B cell (primary cell): ENCODE measurements around the gene ABCB6. TPM values are rescaled to one million over a fixed set of nuclear protein-coding genes. Genes with fewer than 3 reads are reported as not detected.

ENCODE experiments used
- ATAC-seq: fragments of 200-7000 bp; cut with Tn5 transposase; one replicate; pipeline ENCODE4 v1.10.0; 2021; ENCODE audit warnings: low read depth, mild to moderate bottlenecking, moderate number of reproducible peaks, moderate library complexity
- CTCF ChIA-PET: fragments of 350-600 bp; sonication (Branson Sonifier 250); formaldehyde crosslinking; loops from one replicate; lab custom pipeline; 2021; ENCODE audit warnings: antibody characterized with exemption, inconsistent platforms; lab: Charles Lee
- POLR2A ChIA-PET: fragments of 350-600 bp; sonication (Branson Sonifier 250); formaldehyde crosslinking; loops from one replicate; lab custom pipeline; 2021; ENCODE audit warnings: antibody characterized with exemption; lab: Charles Lee
- DNase-seq: peaks from one replicate; pipeline ENCODE4 v3.0.0; 2013
- H2AFZ ChIP-seq: 2 replicates; pipeline ENCODE4 v1.6.1; 2012; ENCODE audit warnings: mild to moderate bottlenecking, low read depth, low read length; ENCODE audit not compliant: insufficient read depth, poor library complexity, severe bottlenecking
- H3K27ac ChIP-seq, 2 donors: 1 replicate in 1 of 2; 2 replicates in 1 of 2; pipeline ENCODE4 v1.5.1; 2012 to 2013; ENCODE audit warnings: low read length in 2 of 2, mild to moderate bottlenecking in 2 of 2, moderate library complexity in 1 of 2
- H3K27me3 ChIP-seq, 4 experiments: fragments of 200-600 bp in 1 of 4; sonication (generic) in 1 of 4; replicated peaks in 1 of 4; 1 replicate in 2 of 4; 2 replicates in 2 of 4; pipeline versions ENCODE4 v1.6.1 to v1.7.0; 2013 to 2016; ENCODE audit warnings: low read length in 3 of 4, mild to moderate bottlenecking in 2 of 4, mixed read lengths in 1 of 4, moderate library complexity in 1 of 4; ENCODE audit not compliant: insufficient read depth in 4 of 4, control insufficient read depth in 3 of 4; ENCODE audit errors: control extremely low read depth in 1 of 4
- H3K36me3 ChIP-seq, 2 experiments: replicated peaks in 1 of 2; 1 replicate in 1 of 2; 2 replicates in 1 of 2; pipeline versions ENCODE4 v1.6.1 to v1.7.1; 2013; ENCODE audit warnings: low read length in 1 of 2; ENCODE audit not compliant: insufficient read depth in 2 of 2, control insufficient read depth in 1 of 2; ENCODE audit errors: control extremely low read depth in 1 of 2, extremely low read depth in 1 of 2
- H3K4me1 ChIP-seq, 2 donors: fragments of 200-600 bp in 1 of 2; sonication (generic) in 1 of 2; 1 replicate in 1 of 2; 2 replicates in 1 of 2; pipeline versions ENCODE4 v1.5.1 to v1.6.1; 2013 to 2017; ENCODE audit warnings: low read length in 2 of 2; ENCODE audit not compliant: control insufficient read depth in 2 of 2, insufficient read depth in 2 of 2
- H3K4me2 ChIP-seq: replicated peaks from 2 replicates; pipeline ENCODE3; 2012; ENCODE audit warnings: mild to moderate bottlenecking, low read depth, low read length; ENCODE audit not compliant: poor library complexity, severe bottlenecking
- H3K4me3 ChIP-seq, 5 experiments: fragments of 200-600 bp in 1 of 5; sonication (generic) in 1 of 5; 1 replicate in 3 of 5; 2 replicates in 2 of 5; pipeline versions ENCODE4 v1.5.1 to v1.7.0; 2011 to 2016; ENCODE audit warnings: low read length in 4 of 5, mild to moderate bottlenecking in 4 of 5, low read depth in 2 of 5, control low read depth in 1 of 5, moderate library complexity in 1 of 5; ENCODE audit not compliant: insufficient read depth in 1 of 5; ENCODE audit errors: control extremely low read depth in 1 of 5, extremely low read depth in 1 of 5
- H3K79me2 ChIP-seq: fragments of 200-600 bp; sonication (generic); one replicate; pipeline ENCODE4 v1.6.0; 2016; ENCODE audit warnings: low read length; ENCODE audit not compliant: control insufficient read depth, insufficient read depth
- H3K9ac ChIP-seq: fragments of 200-600 bp; sonication (generic); 2 replicates; pipeline ENCODE4 v1.6.1; 2017; ENCODE audit warnings: mild to moderate bottlenecking, low read length, moderate library complexity
- H3K9me3 ChIP-seq, 3 donors: one replicate each; pipeline versions ENCODE4 v1.6.1 to v1.7.1; 2013; ENCODE audit warnings: low read length in 2 of 3; ENCODE audit not compliant: control insufficient read depth in 2 of 3, insufficient read depth in 1 of 3; ENCODE audit errors: control extremely low read depth in 1 of 3
- H4K20me1 ChIP-seq: 2 replicates; pipeline ENCODE4 v1.6.0; 2012; ENCODE audit warnings: mild to moderate bottlenecking, low read length; ENCODE audit not compliant: insufficient read depth, control insufficient read depth, poor library complexity, severe bottlenecking
- H3K27ac Mint-ChIP-seq: one replicate; pipeline ENCODE4 v1.8.0; 2021; ENCODE audit warnings: mixed read lengths
- H3K27me3 Mint-ChIP-seq: one replicate; pipeline ENCODE4 v1.8.0; 2021; ENCODE audit warnings: mixed read lengths
- H3K4me1 Mint-ChIP-seq: one replicate; pipeline ENCODE4 v1.8.0; 2021; ENCODE audit warnings: mixed read lengths
- H3K4me3 Mint-ChIP-seq: one replicate; pipeline ENCODE4 v1.8.0; 2021; ENCODE audit warnings: mixed read lengths
- H3K9me3 Mint-ChIP-seq: one replicate; pipeline ENCODE4 v1.8.0; 2022; ENCODE audit warnings: mixed read lengths; ENCODE audit not compliant: insufficient read depth
- CTCF ChIP-seq: fragments of 200-600 bp; IDR thresholded peaks from one replicate; pipeline ENCODE4 v1.8.0; 2022; ENCODE audit warnings: antibody characterized with exemption, mild to moderate bottlenecking
- EZH2 ChIP-seq: IDR thresholded peaks from 2 replicates; pipeline ENCODE4 v1.6.1; 2012; ENCODE audit warnings: borderline replicate concordance, low read depth, mild to moderate bottlenecking, moderate library complexity, low read length; ENCODE audit not compliant: insufficient read depth, poor library complexity, severe bottlenecking
- WGBS: methylation state at CpG from one replicate; pipeline ENCODE4 v1.1.5; 2013; ENCODE audit warnings: missing lambda C conversion rate; ENCODE audit not compliant: insufficient coverage; 5-methylcytosine and 5-hydroxymethylcytosine counted together
- intact Hi-C: fragments of 100-400 bp; cut with micrococcal nuclease; formaldehyde crosslinking; loops from one replicate; pipeline ENCODE4 v1.10.0; 2022
- polyA plus RNA-seq: library from polyadenylated mRNA; depleted of rRNA; stranded (reverse); fragments of >200 nt; gene quantifications from 2 replicates; pipeline ENCODE4 v1.2.3, GENCODE V29; 2012
- total RNA-seq, 2 donors: library from RNA; stranded (reverse); fragments of 120-200 nt in 1 of 2; gene quantifications; 1 replicate in 1 of 2; 2 replicates in 1 of 2; pipeline versions ENCODE4 v1.2.3 to v1.2.4, GENCODE V29; 2013 to 2022

The ABCB6 gene
- total and polyA plus RNA-seq, 2 donors (not counting 1 experiment from before 2014, with no cell fraction given), result 10.5 to 15.3 TPM

GRCh38 chr2:219205981-219206327, 12.8 kb downstream of the ABCB6 start:
- ATAC-seq (no peak), DNase-seq (no peak)
- H2AFZ ChIP-seq, result peak overlapping the region; percentile 79
- intact Hi-C loops, result loop anchor here (1.0 to 2.0 kb wide), 7 partner anchors 13 to 88 kb away; partner anchors contain the start of genes DNAJB2, GLB1L, NHEJ1 and RETREG2
- Mint-ChIP-seq H3K27ac (peak overlapping the region; percentile 98), H3K4me1 (peaks cover 23% of the 10 kb centered on the region), H3K27me3 (peaks cover 2% of the 10 kb centered on the region), H3K4me3 (peak overlapping the region; percentile 96), H3K9me3 (no peaks in the 10 kb centered on the region)
- H3K79me2 ChIP-seq, result peaks cover 6% of the 10 kb centered on the region
- WGBS, result 19% methylated on average over 6 of the region's 7 CpGs
- CTCF ChIA-PET, result interaction anchor here (0.6 to 5.7 kb wide), 17 partner anchors 13 to 308 kb away, joined by 3 to 63 read pairs (median 5); partner anchors contain the start of genes ABCB6, ANKZF1, ATG9A and CNPPD1
- H3K27ac ChIP-seq, result peak overlapping the region; percentile 84 to 94
- peak overlapping the region; percentile 71 for H3K9ac ChIP-seq
- POLR2A ChIA-PET, result interaction anchor here (0.6 to 3.0 kb wide), 14 partner anchors 8 to 182 kb away, joined by 3 to 46 read pairs (median 6); partner anchors contain the start of genes ANKZF1, ATG9A, CNPPD1 and DNAJB2
- no peaks in the 10 kb centered on the region for H3K9me3 ChIP-seq
- peaks cover 7 to 24% of the 10 kb centered on the region in 2 experiments for H3K36me3 ChIP-seq
- H3K4me3 ChIP-seq, result peak overlapping the region; percentile 53 to 82 (median 76)
- peaks cover 12 to 17% of the 10 kb centered on the region in 2 donors for H3K4me1 ChIP-seq
- peak overlapping the region; percentile 80 for H3K4me2 ChIP-seq
- TF ChIP-seq CTCF (no peak), EZH2 (no peak)
- peaks cover 14% of the 10 kb centered on the region for H4K20me1 ChIP-seq
- no peaks in the 10 kb centered on the region for H3K27me3 ChIP-seq

- POLR2A ChIA-PET, result interaction anchor here (1.5 to 3.0 kb wide), 4 partner anchors 24 to 48 kb away, joined by 4 to 46 read pairs (median 7); partner anchors contain the start of genes ANKZF1, ATG9A, CNPPD1 and RETREG2
- ATAC-seq (no peak), DNase-seq (no peak)
- Mint-ChIP-seq H3K9me3 (no peaks in the 10 kb centered on the region), H3K4me1 (peaks cover 21% of the 10 kb centered on the region), H3K4me3 (no peak overlapping the region), H3K27me3 (peaks cover 3% of the 10 kb centered on the region), H3K27ac (no peak overlapping the region)
- CTCF ChIA-PET, result interaction anchor here (1.1 to 5.7 kb wide), 3 partner anchors 31 to 90 kb away, joined by 4 to 63 read pairs (median 22); partner anchors contain the start of genes CNPPD1, GLB1L and STK16
- WGBS, result 83% methylated on average over 1 of the region's 5 CpGs
- H3K9me3 ChIP-seq, result no peaks in the 10 kb centered on the region
- peaks cover 6% of the 10 kb centered on the region for H3K79me2 ChIP-seq
- H3K4me2 ChIP-seq, result no peak overlapping the region
- H3K27me3 ChIP-seq, result no peaks in the 10 kb centered on the region
- intact Hi-C loops, result no loop called here
- no peak overlapping the region for H3K9ac ChIP-seq
- H3K27ac ChIP-seq, result no peak overlapping the region
- H3K4me1 ChIP-seq, result peaks cover 12 to 15% of the 10 kb centered on the region in 2 donors
- H3K36me3 ChIP-seq, result peaks cover 7 to 23% of the 10 kb centered on the region in 2 experiments
- no peak overlapping the region for H2AFZ ChIP-seq
- peaks cover 14% of the 10 kb centered on the region for H4K20me1 ChIP-seq
- TF ChIP-seq CTCF (no peak), EZH2 (no peak)
- H3K4me3 ChIP-seq, result no peak overlapping the region
These were observed 13.6 kb downstream of the ABCB6 start for GRCh38 chr2:219205165-219205538.
